ENCODE results near the gene MITF. TPM values are rescaled to one million over a fixed set of nuclear protein-coding genes. Genes with fewer than 3 reads are reported as not detected.

The MITF gene
- total RNA-seq, 1 experiment from 2014 or later, result 1.9 TPM

GRCh38 chr3:69729147-69729919 is 9.9 kb upstream of the MITF start:
- ATAC-seq (no peak), DNase-seq (ENCODE audit: low read depth, low spot score) (no peak)
- BruUV-seq (replicated peaks), result no TSS peak
- Histone ChIP-seq H3K36me3 (ENCODE audit: control insufficient read depth in 1 of 2, insufficient read depth in 2 of 2, low read length in 2 of 2) (no peaks in the 10 kb centered on the region), H3K4me2 (ENCODE audit: low read length) (no peak overlapping the region), H3K27me3 (ENCODE audit: insufficient read depth, low read length) (peaks cover 11% of the 10 kb centered on the region), H3K9me2 (ENCODE audit: insufficient read depth) (no peaks in the 10 kb centered on the region), H2AFZ (ENCODE audit: low read depth, low read length, poor library complexity, severe bottlenecking) (no peak overlapping the region), H3K9me3 (ENCODE audit: control insufficient read depth in 1 of 2, insufficient read depth in 1 of 2, low read depth in 1 of 2, low read length in 2 of 2) (no peaks in the 10 kb centered on the region), H4K20me1 (ENCODE audit: insufficient read depth) (no peaks in the 10 kb centered on the region), H3K27ac (ENCODE audit: low read depth, low read length) (no peak overlapping the region), H3K79me2 (ENCODE audit: insufficient read depth, low read length) (no peaks in the 10 kb centered on the region), H3K4me1 (ENCODE audit: control insufficient read depth in 1 of 2, insufficient read depth in 2 of 2, low read length in 2 of 2) (no peaks in the 10 kb centered on the region), H3K9ac (ENCODE audit: low read length) (no peak overlapping the region), H3K4me3 (replicated peaks in 1 of 2; ENCODE audit: low read depth in 1 of 2, low read length in 2 of 2) (no peak overlapping the region)
- ChIA-PET POLR2A (no interaction called here), RAD21 (ENCODE audit: low non-redundant PET in 1 of 2, low total read pairs in 2 of 2, uncharacterized antibody in 2 of 2, unreplicated experiment in 2 of 2) (no interaction called here), CTCF (no interaction called here)
- TF ChIP-seq JUND (IDR thresholded peaks at IDR 0.05) (no peak), YY1 (IDR thresholded peaks at IDR 0.05; ENCODE audit: extremely low read depth, insufficient replicate concordance, low read depth, low read length) (no peak), POLR2A (IDR thresholded peaks at IDR 0.05; ENCODE audit: borderline replicate concordance, extremely low read depth, insufficient read depth, insufficient read length) (no peak), ATF3 (IDR thresholded peaks at IDR 0.05) (no peak), EZH2phosphoT487 (IDR thresholded peaks at IDR 0.05; ENCODE audit: borderline replicate concordance) (no peak), MAX (IDR thresholded peaks at IDR 0.05) (no peak), REST (IDR thresholded peaks at IDR 0.05; ENCODE audit: low read depth) (no peak), POLR2AphosphoS5 (IDR thresholded peaks at IDR 0.05; ENCODE audit: low read depth, low read length) (no peak), ZNF274 (IDR thresholded peaks at IDR 0.05; ENCODE audit: low read depth, low read length) (no peak), SP1 (IDR thresholded peaks at IDR 0.05; ENCODE audit: low read depth) (no peak), ZFX (IDR thresholded peaks at IDR 0.05) (no peak), EGR1 (IDR thresholded peaks at IDR 0.05; ENCODE audit: low read depth) (no peak), RAD21 (IDR thresholded peaks at IDR 0.05; ENCODE audit: low read depth) (no peak), ZBTB33 (IDR thresholded peaks at IDR 0.05; ENCODE audit: extremely low read depth, insufficient replicate concordance, low read length) (no peak), CEBPB (IDR thresholded peaks at IDR 0.05; ENCODE audit: low read depth) (no peak)
- intact Hi-C loops (cut with micrococcal nuclease), result no loop called here

Data from HCT116 (cell line).